H9 (cell line): ENCODE results near the gene PTMA. TPM values are rescaled to one million over a fixed set of nuclear protein-coding genes. Genes with fewer than 3 reads are reported as not detected.

Source experiments
- DNase-seq: peaks from one replicate; pipeline ENCODE4 v3.0.0-alpha.2; 2017
- H2AFZ ChIP-seq: one replicate; pipeline ENCODE4 v1.6.1; 2013; ENCODE audit warnings: mild to moderate bottlenecking, low read length, control low read depth, moderate library complexity
- H2AK5ac ChIP-seq: 2 replicates; pipeline ENCODE4 v1.6.1; 2013; ENCODE audit warnings: low read length, control low read depth, mixed read lengths; ENCODE audit not compliant: insufficient read length
- H2BK120ac ChIP-seq: one replicate; pipeline ENCODE4 v1.6.1; 2013; ENCODE audit warnings: low read depth, mild to moderate bottlenecking, low read length, control low read depth, inconsistent platforms; ENCODE audit not compliant: poor library complexity, severe bottlenecking
- H2BK12ac ChIP-seq: 2 replicates; pipeline ENCODE4 v1.6.1; 2013; ENCODE audit warnings: low read length, control low read depth, mixed read lengths, low read depth; ENCODE audit not compliant: insufficient read length
- H2BK15ac ChIP-seq: 2 replicates; pipeline ENCODE4 v1.6.1; 2013; ENCODE audit warnings: low read depth, low read length, control low read depth
- H2BK20ac ChIP-seq: one replicate; pipeline ENCODE4 v1.6.1; 2013; ENCODE audit warnings: low read depth, mild to moderate bottlenecking, low read length, control low read depth, inconsistent platforms; ENCODE audit not compliant: poor library complexity, severe bottlenecking
- H2BK5ac ChIP-seq: 2 replicates; pipeline ENCODE4 v1.6.1; 2013; ENCODE audit warnings: low read length, control low read depth, mixed read lengths; ENCODE audit not compliant: insufficient read length
- H3K14ac ChIP-seq: 2 replicates; pipeline ENCODE4 v1.6.1; 2013; ENCODE audit warnings: low read length, control low read depth; ENCODE audit not compliant: insufficient read depth
- H3K18ac ChIP-seq: 2 replicates; pipeline ENCODE4 v1.6.1; 2013; ENCODE audit warnings: low read depth, mild to moderate bottlenecking, mixed read lengths, low read length, control low read depth; ENCODE audit not compliant: insufficient read length
- H3K23ac ChIP-seq: 2 replicates; pipeline ENCODE4 v1.6.1; 2013; ENCODE audit warnings: low read length, control low read depth, mixed read lengths, low read depth; ENCODE audit not compliant: insufficient read length
- H3K23me2 ChIP-seq: 2 replicates; pipeline ENCODE4 v1.6.1; 2013; ENCODE audit warnings: low read depth, mild to moderate bottlenecking, mixed read lengths, low read length, control low read depth; ENCODE audit not compliant: insufficient read length, poor library complexity, severe bottlenecking
- H3K27ac ChIP-seq: 2 replicates; pipeline ENCODE4 v1.5.1; 2013; ENCODE audit warnings: low read length, control low read depth, mixed read lengths, low read depth; ENCODE audit not compliant: insufficient read length
- H3K27me3 ChIP-seq: 2 replicates; pipeline ENCODE4 v1.6.1; 2013; ENCODE audit warnings: low read length, control low read depth, inconsistent platforms; ENCODE audit not compliant: insufficient read depth
- H3K4ac ChIP-seq: 2 replicates; pipeline ENCODE4 v1.6.1; 2013; ENCODE audit warnings: low read depth, mild to moderate bottlenecking, control low read depth, inconsistent platforms, low read length, moderate library complexity
- H3K4me1 ChIP-seq: 2 replicates; pipeline ENCODE4 v1.6.1; 2013; ENCODE audit warnings: low read length, control low read depth, inconsistent platforms; ENCODE audit not compliant: insufficient read depth
- H3K4me2 ChIP-seq: 2 replicates; pipeline ENCODE4 v1.6.1; 2013; ENCODE audit warnings: low read length, control low read depth, mixed read lengths; ENCODE audit not compliant: insufficient read length, insufficient read depth
- H3K56ac ChIP-seq: 2 replicates; pipeline ENCODE4 v1.6.1; 2013; ENCODE audit warnings: low read depth, mild to moderate bottlenecking, mixed read lengths, low read length, control low read depth; ENCODE audit not compliant: insufficient read length
- H3K79me1 ChIP-seq: 2 replicates; pipeline ENCODE4 v1.6.1; 2013; ENCODE audit warnings: low read depth, mild to moderate bottlenecking, moderate library complexity, low read length, control low read depth, inconsistent platforms; ENCODE audit not compliant: insufficient read depth, poor library complexity, severe bottlenecking
- H3K79me2 ChIP-seq: 2 replicates; pipeline ENCODE4 v1.6.1; 2013; ENCODE audit warnings: low read length, control low read depth, inconsistent platforms; ENCODE audit not compliant: insufficient read depth
- H3K9ac ChIP-seq: 2 replicates; pipeline ENCODE4 v1.6.1; 2013; ENCODE audit warnings: low read length, control low read depth, mixed read lengths; ENCODE audit not compliant: insufficient read length; ENCODE audit errors: extremely low read depth
- H3K9me3 ChIP-seq: one replicate; pipeline ENCODE4 v1.6.1; 2013; ENCODE audit warnings: low read depth, low read length, inconsistent platforms; ENCODE audit not compliant: control insufficient read depth
- H3T11ph ChIP-seq: one replicate; pipeline ENCODE4 v1.6.1; 2013; ENCODE audit warnings: mild to moderate bottlenecking, low read length, control low read depth, inconsistent platforms
- H4K20me1 ChIP-seq: one replicate; pipeline ENCODE4 v1.6.1; 2013; ENCODE audit not compliant: control insufficient read depth, insufficient read length, insufficient read depth
- H4K5ac ChIP-seq: 2 replicates; pipeline ENCODE4 v1.6.1; 2013; ENCODE audit warnings: low read depth, mild to moderate bottlenecking, mixed read lengths, low read length, control low read depth; ENCODE audit not compliant: insufficient read length
- H4K8ac ChIP-seq: replicated peaks from 2 replicates; pipeline ENCODE4 v1.6.1; 2013; ENCODE audit warnings: low read length, control low read depth, mixed read lengths, low read depth; ENCODE audit not compliant: insufficient read length
- H4K91ac ChIP-seq: 2 replicates; pipeline ENCODE4 v1.6.1; 2013; ENCODE audit warnings: low read depth, mild to moderate bottlenecking, moderate library complexity, mixed read lengths, low read length, control low read depth; ENCODE audit not compliant: insufficient read length
- H3K27ac Mint-ChIP-seq, 3 experiments: 2 replicates in 2 of 3; 3 replicates in 1 of 3; pipeline ENCODE4 v1.8.0; 2020 to 2021; ENCODE audit warnings: mixed read lengths in 3 of 3, mild to moderate bottlenecking in 1 of 3, moderate library complexity in 1 of 3
- H3K27me3 Mint-ChIP-seq: 2 replicates; pipeline ENCODE4 v1.8.0; 2021; ENCODE audit warnings: low read depth, mild to moderate bottlenecking, moderate library complexity, mixed read lengths
- H3K36me3 Mint-ChIP-seq, 3 experiments: 2 replicates in 2 of 3; 3 replicates in 1 of 3; pipeline ENCODE4 v1.8.0; 2020 to 2021; ENCODE audit warnings: low read depth in 3 of 3, mixed read lengths in 3 of 3; ENCODE audit not compliant: insufficient read depth in 1 of 3
- H3K4me1 Mint-ChIP-seq, 2 experiments: 2 replicates each; pipeline ENCODE4 v1.8.0; 2020; ENCODE audit warnings: mixed read lengths in 2 of 2
- H3K4me3 Mint-ChIP-seq, 2 experiments: 2 replicates in 1 of 2; 3 replicates in 1 of 2; pipeline ENCODE4 v1.8.0; 2020 to 2021; ENCODE audit warnings: mild to moderate bottlenecking in 2 of 2, mixed read lengths in 2 of 2, moderate library complexity in 1 of 2
- H3K9me3 Mint-ChIP-seq, 2 experiments: 2 replicates in 1 of 2; 3 replicates in 1 of 2; pipeline ENCODE4 v1.8.0; 2020; ENCODE audit warnings: mild to moderate bottlenecking in 2 of 2, mixed read lengths in 2 of 2, moderate library complexity in 1 of 2
- CTCF ChIP-seq: fragments of 200-600 bp; sonication (generic); conservative IDR thresholded peaks from 3 replicates; pipeline ENCODE4 v1.8.0; 2021; ENCODE audit warnings: antibody characterized with exemption, mild to moderate bottlenecking
- WGBS: extraction: QIAGEN DNeasy Blood & Tissue Kit; methylation state at CpG from one replicate; pipeline ENCODE4 v1.1.7; 2013; ENCODE audit warnings: missing lambda C conversion rate, low lambda C conversion rate, mixed read lengths; ENCODE audit not compliant: insufficient read length; ENCODE audit errors: extremely low coverage; 5-methylcytosine and 5-hydroxymethylcytosine counted together
- total RNA-seq: library from RNA; stranded (reverse); gene quantifications from 2 replicates; pipeline ENCODE4 v1.2.1, GENCODE V29; 2021

PTMA gene
- total RNA-seq, 1 experiment from 2014 or later, result 1,963 TPM

GRCh38 chr2:231737761-231738160 is 29.4 kb downstream of the PTMA start:
- WGBS, result no CpG with 5 or more reads among the region's 7 CpGs
- Histone ChIP-seq H3K4ac (no peak overlapping the region), H3K23ac (no peak overlapping the region), H2BK15ac (no peak overlapping the region), H3K4me2 (no peak overlapping the region), H3K18ac (no peak overlapping the region), H3K27me3 (no peaks in the 10 kb centered on the region), H3K79me2 (no peaks in the 10 kb centered on the region; the same call in 1 of the 2 replicates), H2AFZ (no peak overlapping the region), H2AK5ac (no peak overlapping the region), H3K14ac (no peak overlapping the region), H3K4me1 (no peaks in the 10 kb centered on the region), H3T11ph (no peak overlapping the region), H3K79me1 (no peaks in the 10 kb centered on the region), H3K23me2 (no peaks in the 10 kb centered on the region), H3K9me3 (no peaks in the 10 kb centered on the region), H2BK12ac (no peak overlapping the region), H2BK20ac (no peak overlapping the region), H4K8ac (no peak overlapping the region), H4K5ac (no peak overlapping the region), H3K56ac (no peak overlapping the region), H4K20me1 (no peaks in the 10 kb centered on the region), H4K91ac (no peak overlapping the region), H2BK5ac (no peak overlapping the region), H3K9ac (no peak overlapping the region), H3K27ac (no peak overlapping the region), H2BK120ac (no peak overlapping the region)
- peaks cover 8 to 30% (median 14%) of the 10 kb centered on the region in 3 experiments; a peak in 6 of 7 replicates for H3K36me3 Mint-ChIP-seq
- H3K27me3 Mint-ChIP-seq, result no peaks in the 10 kb centered on the region
- H3K27ac Mint-ChIP-seq, result no peak overlapping the region; a peak in 1 of 7 replicates
- peaks cover 0 to 10% of the 10 kb centered on the region in 2 experiments; a peak in 2 of 4 replicates for H3K4me1 Mint-ChIP-seq
- no peak overlapping the region for H3K4me3 Mint-ChIP-seq
- no peak for DNase-seq
- no peak for TF ChIP-seq CTCF
- H3K9me3 Mint-ChIP-seq, result no peaks in the 10 kb centered on the region
